SH-SY5Y (cell line): ENCODE data around the gene ZNF24.

ENCODE experiments used
- GATA2 ChIP-seq: IDR thresholded peaks from 2 replicates; pipeline ENCODE4 v1.6.1; 2011; ENCODE audit warnings: mild to moderate bottlenecking, low read depth, low read length
- GATA3 ChIP-seq: IDR thresholded peaks from 2 replicates; pipeline ENCODE4 v1.6.1; 2011; ENCODE audit warnings: low read depth, mild to moderate bottlenecking, low read length, moderate library complexity

GRCh38 chr18:35383136-35383535 is 38.9 kb upstream of the ZNF24 start:
- no peak for TF ChIP-seq GATA2
- no peak for TF ChIP-seq GATA3
